Measurements from ENCODE around the gene ZNF227. TPM values are rescaled to one million over a fixed set of nuclear protein-coding genes. Genes with fewer than 3 reads are reported as not detected.
"Not testable (repeated sequence)": the region's sequence is repeated elsewhere in the genome, so short reads cannot be mapped to it uniquely, and the experiment has no call there.

ZNF227 gene
- total and polyA plus RNA-seq, 2 donors (not counting 3 experiments of a cell fraction or from before 2014, with no cell fraction given), result 3.4 to 17.8 TPM

GRCh38 chr19:44202470-44202869 lies 9.9 kb upstream of the ZNF227 start:
- Histone ChIP-seq H3K4me1 (ENCODE audit: control insufficient read depth, extremely low read depth, insufficient read depth, low read length) (no peaks in the 10 kb centered on the region), H3K9me3 (replicated peaks; ENCODE audit: control insufficient read depth, insufficient read depth, low read length) (no peaks in the 10 kb centered on the region), H3K9me1 (replicated peaks; ENCODE audit: control insufficient read depth, extremely low read depth, insufficient read depth, low read length) (no peaks in the 10 kb centered on the region), H3K9ac (replicated peaks; ENCODE audit: extremely low read depth, insufficient read depth, low read length) (no peak overlapping the region), H3K27me3 (ENCODE audit: control insufficient read depth in 2 of 2, insufficient read depth in 2 of 2, low read length in 2 of 2) (no peaks in the 10 kb centered on the region), H3K79me2 (ENCODE audit: control insufficient read depth, insufficient read depth, low read length) (no peaks in the 10 kb centered on the region), H3K27ac (ENCODE audit: insufficient read depth, low read depth, low read length) (no peak overlapping the region), H3K4me2 (ENCODE audit: insufficient read depth, low read length) (no peak overlapping the region), H3K36me3 (ENCODE audit: control insufficient read depth in 2 of 2, extremely low read depth in 1 of 2, insufficient read depth in 2 of 2, low read length in 2 of 2) (no peaks in the 10 kb centered on the region), H4K20me1 (replicated peaks; ENCODE audit: control insufficient read depth, extremely low read depth, insufficient read depth, low read length) (no peaks in the 10 kb centered on the region), H3K4me3 (replicated peaks in 1 of 3; ENCODE audit: insufficient read depth in 1 of 3, low read depth in 1 of 3, low read length in 3 of 3) (no peak overlapping the region), H2AFZ (ENCODE audit: low read depth, low read length) (no peak overlapping the region)
- no peak for FAIRE-seq
- dilution Hi-C loops (cut with MboI; ENCODE audit: extremely low pct_ligation_motif_present, low sequenced_read_pairs), result no loop called here
- intact Hi-C loops (cut with micrococcal nuclease), result no loop called here
- POLR2A ChIA-PET, result no interaction called here
- CTCF ChIA-PET, result no interaction called here
- BruUV-seq (replicated peaks), result no TSS peak
- TF ChIP-seq MYC (IDR thresholded peaks at IDR 0.05; ENCODE audit: low read depth, low read length) (no peak), JUN (IDR thresholded peaks at IDR 0.05; ENCODE audit: borderline replicate concordance, insufficient read depth, insufficient read length, low read depth) (no peak)
- DNase-seq (ENCODE audit: low read depth, low spot score), result no peak

- intact Hi-C loops (cut with micrococcal nuclease) (no loop called here), dilution Hi-C loops (cut with MboI; ENCODE audit: extremely low pct_ligation_motif_present, low sequenced_read_pairs) (no loop called here)
- H3K4me3 ChIP-seq (replicated peaks in 1 of 3; ENCODE audit: insufficient read depth in 1 of 3, low read depth in 1 of 3, low read length in 3 of 3), result no peak overlapping the region
- no peaks in the 10 kb centered on the region for H3K9me1 ChIP-seq (replicated peaks; ENCODE audit: control insufficient read depth, extremely low read depth, insufficient read depth, low read length)
- ChIA-PET CTCF (no interaction called here), POLR2A (no interaction called here)
- H3K36me3 ChIP-seq (ENCODE audit: control insufficient read depth in 2 of 2, extremely low read depth in 1 of 2, insufficient read depth in 2 of 2, low read length in 2 of 2), result no peaks in the 10 kb centered on the region
- FAIRE-seq (no peak), DNase-seq (ENCODE audit: low read depth, low spot score) (no peak)
- TF ChIP-seq GATA2 (IDR thresholded peaks at IDR 0.05; ENCODE audit: insufficient read depth, insufficient read length, low read depth, low read length) (no peak), POLR2A (IDR thresholded peaks at IDR 0.05; ENCODE audit: low read depth, low read length) (no peak), MAX (IDR thresholded peaks at IDR 0.05; ENCODE audit: insufficient read depth, insufficient read length) (no peak), FOS (IDR thresholded peaks at IDR 0.05; ENCODE audit: borderline replicate concordance, insufficient read depth, low read length) (no peak), MYC (IDR thresholded peaks at IDR 0.05; ENCODE audit: low read depth, low read length) (no peak), POLR2AphosphoS5 (IDR thresholded peaks at IDR 0.05; ENCODE audit: insufficient read depth, low read depth, low read length) (no peak), EZH2 (IDR thresholded peaks at IDR 0.05; ENCODE audit: borderline replicate concordance, low read depth, low read length, severe bottlenecking) (no peak), JUN (IDR thresholded peaks at IDR 0.05; ENCODE audit: borderline replicate concordance, insufficient read depth, insufficient read length, low read depth) (no peak)
- TF ChIP-seq, protein P1, sequence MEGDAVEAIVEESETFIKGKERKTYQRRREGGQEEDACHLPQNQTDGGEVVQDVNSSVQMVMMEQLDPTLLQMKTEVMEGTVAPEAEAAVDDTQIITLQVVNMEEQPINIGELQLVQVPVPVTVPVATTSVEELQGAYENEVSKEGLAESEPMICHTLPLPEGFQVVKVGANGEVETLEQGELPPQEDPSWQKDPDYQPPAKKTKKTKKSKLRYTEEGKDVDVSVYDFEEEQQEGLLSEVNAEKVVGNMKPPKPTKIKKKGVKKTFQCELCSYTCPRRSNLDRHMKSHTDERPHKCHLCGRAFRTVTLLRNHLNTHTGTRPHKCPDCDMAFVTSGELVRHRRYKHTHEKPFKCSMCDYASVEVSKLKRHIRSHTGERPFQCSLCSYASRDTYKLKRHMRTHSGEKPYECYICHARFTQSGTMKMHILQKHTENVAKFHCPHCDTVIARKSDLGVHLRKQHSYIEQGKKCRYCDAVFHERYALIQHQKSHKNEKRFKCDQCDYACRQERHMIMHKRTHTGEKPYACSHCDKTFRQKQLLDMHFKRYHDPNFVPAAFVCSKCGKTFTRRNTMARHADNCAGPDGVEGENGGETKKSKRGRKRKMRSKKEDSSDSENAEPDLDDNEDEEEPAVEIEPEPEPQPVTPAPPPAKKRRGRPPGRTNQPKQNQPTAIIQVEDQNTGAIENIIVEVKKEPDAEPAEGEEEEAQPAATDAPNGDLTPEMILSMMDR (IDR thresholded peaks at IDR 0.05; ENCODE audit: extremely low read depth in 1 of 2, insufficient read depth in 1 of 2, low read depth in 1 of 2, low read length in 2 of 2), result no peak
- no peak overlapping the region for H3K9ac ChIP-seq (replicated peaks; ENCODE audit: extremely low read depth, insufficient read depth, low read length)
- no peaks in the 10 kb centered on the region for H3K9me3 ChIP-seq (replicated peaks; ENCODE audit: control insufficient read depth, insufficient read depth, low read length)
- H3K27me3 ChIP-seq (ENCODE audit: control insufficient read depth in 2 of 2, insufficient read depth in 2 of 2, low read length in 2 of 2), result no peaks in the 10 kb centered on the region
- no peak overlapping the region for H3K27ac ChIP-seq (ENCODE audit: insufficient read depth, low read depth, low read length)
- H3K79me2 ChIP-seq (ENCODE audit: control insufficient read depth, insufficient read depth, low read length), result no peaks in the 10 kb centered on the region
- no TSS peak for BruUV-seq (replicated peaks)
- H3K4me1 ChIP-seq (ENCODE audit: control insufficient read depth, extremely low read depth, insufficient read depth, low read length), result peaks cover under 1% of the 10 kb centered on the region
- no peak overlapping the region for H3K4me2 ChIP-seq (ENCODE audit: insufficient read depth, low read length)
- no peak overlapping the region for H2AFZ ChIP-seq (ENCODE audit: low read depth, low read length)
- no peaks in the 10 kb centered on the region for H4K20me1 ChIP-seq (replicated peaks; ENCODE audit: control insufficient read depth, extremely low read depth, insufficient read depth, low read length)
These were observed 9.4 kb upstream of the ZNF227 start for GRCh38 chr19:44202974-44203373.

- intact Hi-C loops (cut with micrococcal nuclease); H3K27ac ChIP-seq (ENCODE audit: insufficient read depth, low read depth, low read length); H3K79me2 ChIP-seq (ENCODE audit: control insufficient read depth, insufficient read depth, low read length); H3K9ac ChIP-seq (replicated peaks; ENCODE audit: extremely low read depth, insufficient read depth, low read length); dilution Hi-C loops (cut with MboI; ENCODE audit: extremely low pct_ligation_motif_present, low sequenced_read_pairs); H3K36me3 ChIP-seq (ENCODE audit: control insufficient read depth in 2 of 2, extremely low read depth in 1 of 2, insufficient read depth in 2 of 2, low read length in 2 of 2); H3K9me1 ChIP-seq (replicated peaks; ENCODE audit: control insufficient read depth, extremely low read depth, insufficient read depth, low read length); H3K4me3 ChIP-seq (replicated peaks in 1 of 3; ENCODE audit: insufficient read depth in 1 of 3, low read depth in 1 of 3, low read length in 3 of 3); CTCF ChIA-PET; FAIRE-seq; H2AFZ ChIP-seq (ENCODE audit: low read depth, low read length); DNase-seq (ENCODE audit: low read depth, low spot score); POLR2A ChIA-PET; H3K4me1 ChIP-seq (ENCODE audit: control insufficient read depth, extremely low read depth, insufficient read depth, low read length); H3K9me3 ChIP-seq (replicated peaks; ENCODE audit: control insufficient read depth, insufficient read depth, low read length); BruUV-seq (replicated peaks); H4K20me1 ChIP-seq (replicated peaks; ENCODE audit: control insufficient read depth, extremely low read depth, insufficient read depth, low read length); H3K4me2 ChIP-seq (ENCODE audit: insufficient read depth, low read length); H3K27me3 ChIP-seq (ENCODE audit: control insufficient read depth in 2 of 2, insufficient read depth in 2 of 2, low read length in 2 of 2): not testable (repeated sequence)
These were observed 8.5 kb upstream of the ZNF227 start for GRCh38 chr19:44203877-44204276.

Data from endothelial cell of umbilical vein (primary cell).